GM19467 (cell line): ENCODE results near the gene CDK6.
"Not testable (repeated sequence)": the region's sequence is repeated elsewhere in the genome, so short reads cannot be mapped to it uniquely, and the experiment has no call there.

Experiments
- ATAC-seq: cut with Tn5 transposase; IDR thresholded peaks from one replicate; pipeline ENCODE4 v1.9.1; 2021; ENCODE audit warnings: mild to moderate bottlenecking, moderate library complexity; ENCODE audit not compliant: unreplicated experiment

Gene CDK6

DNA sequence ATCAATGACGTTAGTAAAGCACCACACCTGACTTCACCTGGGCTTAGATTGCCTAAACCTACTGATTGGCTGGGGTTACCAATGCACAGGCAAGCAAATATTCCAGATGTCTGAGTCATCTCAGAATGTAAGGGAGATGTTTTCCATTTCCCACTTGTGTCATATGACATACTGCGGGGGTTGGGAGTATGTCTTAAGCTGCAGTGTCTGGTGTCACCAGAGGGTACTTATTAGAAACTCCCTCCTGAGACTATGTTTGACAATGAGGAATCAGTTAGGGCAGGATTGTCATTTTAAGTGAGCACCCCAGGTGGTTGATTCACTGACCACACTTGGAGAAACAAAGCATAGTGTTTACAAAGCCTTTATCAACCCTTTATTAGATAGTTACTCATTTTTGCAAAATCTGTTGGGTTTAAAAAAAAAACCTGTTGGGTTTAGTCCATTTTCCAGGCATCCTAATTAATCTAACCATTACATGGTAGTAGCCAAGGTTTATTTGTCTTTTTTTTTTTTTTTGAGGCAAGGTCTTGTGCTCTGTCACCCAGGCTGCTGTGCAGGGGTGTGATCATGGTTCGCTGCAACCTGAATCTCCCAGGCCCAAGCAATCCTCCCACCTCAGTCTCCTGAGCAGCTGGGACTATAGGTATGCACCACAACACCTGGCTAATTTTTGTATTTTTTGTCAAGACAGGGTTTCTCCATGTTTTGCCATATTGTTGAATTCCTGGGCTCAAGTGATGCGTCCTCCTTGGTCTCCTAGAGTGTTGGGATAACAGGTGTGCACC is 72.5 kb downstream of the CDK6 start:
- no peak for ATAC-seq

DNA sequence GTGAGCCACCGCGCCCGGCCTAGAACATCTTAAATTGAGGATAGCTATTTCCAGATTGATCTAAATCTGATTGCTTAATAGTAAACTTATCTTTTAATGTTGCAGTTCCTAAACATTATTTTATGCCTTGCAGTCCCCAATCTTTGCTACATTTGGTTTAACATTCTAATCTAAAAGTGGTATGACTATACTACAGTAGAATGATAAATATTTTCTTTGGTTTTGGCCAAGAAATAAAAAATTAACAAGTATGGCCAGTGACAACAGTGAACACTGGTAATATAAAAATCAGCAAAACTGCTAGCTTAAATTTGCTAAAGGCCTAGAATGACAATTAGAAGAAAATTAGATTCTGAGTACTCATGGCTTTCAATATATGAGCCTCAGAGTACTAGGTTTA is 73.5 kb downstream of the CDK6 start:
- no peak for ATAC-seq

DNA sequence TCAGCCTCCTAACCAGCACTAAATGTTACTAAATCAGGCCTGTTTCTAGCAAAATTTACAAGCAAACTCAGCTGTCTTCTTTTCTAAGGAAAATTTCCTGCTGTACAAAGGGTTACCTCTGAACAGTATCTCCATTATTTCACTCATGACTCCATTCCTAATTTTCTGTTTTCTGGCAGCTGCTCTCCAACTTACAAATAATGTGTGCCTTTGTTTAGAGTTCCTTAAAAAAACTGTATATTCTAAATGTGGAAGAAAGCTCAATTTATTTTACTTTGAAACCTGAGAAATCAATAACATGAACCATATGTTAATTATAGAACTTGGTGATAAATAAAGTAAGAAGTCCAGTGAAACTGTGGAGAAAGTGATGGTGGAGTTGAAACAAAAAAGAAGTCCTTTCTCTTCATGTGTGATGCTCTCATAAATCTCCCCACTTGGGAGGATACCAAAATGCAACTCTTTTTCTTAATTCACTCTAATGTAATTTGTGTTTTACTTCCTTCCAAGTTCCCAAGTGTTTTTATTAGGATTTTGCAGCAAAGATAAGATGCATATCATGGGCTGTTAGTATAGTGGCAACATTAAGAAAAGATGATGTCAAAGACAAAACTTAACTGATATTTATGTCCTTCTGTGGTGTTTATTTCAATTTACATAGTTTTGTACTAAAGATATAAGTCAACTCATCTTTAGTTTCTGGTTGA is 74.8 kb downstream of the CDK6 start:
- ATAC-seq, result no peak

DNA sequence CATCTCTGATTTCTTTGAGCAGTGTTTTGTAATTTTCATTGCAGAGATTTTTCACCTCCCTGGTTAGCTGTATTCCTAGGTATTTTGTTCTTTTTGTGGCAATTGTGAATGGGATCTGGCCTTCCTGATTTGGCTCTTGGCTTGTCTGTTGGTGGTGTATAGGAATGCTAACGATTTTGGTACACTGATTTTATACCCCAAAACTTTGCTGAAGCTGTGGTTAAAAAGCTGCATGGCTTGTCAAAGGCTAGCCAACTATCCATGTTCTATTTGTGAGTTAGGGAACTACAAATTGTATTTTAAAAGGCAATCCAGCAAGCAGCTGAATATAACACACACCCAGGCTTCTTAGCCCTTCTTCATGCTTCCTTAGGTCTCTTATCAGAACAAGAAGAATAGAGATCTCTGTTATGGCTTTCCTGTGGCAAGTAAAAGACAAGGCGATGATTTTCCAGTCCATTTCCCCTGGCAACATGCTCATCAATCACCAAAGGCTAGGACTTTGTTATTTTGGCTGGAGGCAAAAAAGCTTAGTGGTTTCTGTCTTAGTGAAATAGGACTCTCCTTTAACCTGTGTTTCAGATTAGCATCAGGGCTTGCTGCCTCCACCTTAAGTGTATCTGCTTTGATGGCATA is 77.5 kb downstream of the CDK6 start:
- no peak for ATAC-seq

DNA sequence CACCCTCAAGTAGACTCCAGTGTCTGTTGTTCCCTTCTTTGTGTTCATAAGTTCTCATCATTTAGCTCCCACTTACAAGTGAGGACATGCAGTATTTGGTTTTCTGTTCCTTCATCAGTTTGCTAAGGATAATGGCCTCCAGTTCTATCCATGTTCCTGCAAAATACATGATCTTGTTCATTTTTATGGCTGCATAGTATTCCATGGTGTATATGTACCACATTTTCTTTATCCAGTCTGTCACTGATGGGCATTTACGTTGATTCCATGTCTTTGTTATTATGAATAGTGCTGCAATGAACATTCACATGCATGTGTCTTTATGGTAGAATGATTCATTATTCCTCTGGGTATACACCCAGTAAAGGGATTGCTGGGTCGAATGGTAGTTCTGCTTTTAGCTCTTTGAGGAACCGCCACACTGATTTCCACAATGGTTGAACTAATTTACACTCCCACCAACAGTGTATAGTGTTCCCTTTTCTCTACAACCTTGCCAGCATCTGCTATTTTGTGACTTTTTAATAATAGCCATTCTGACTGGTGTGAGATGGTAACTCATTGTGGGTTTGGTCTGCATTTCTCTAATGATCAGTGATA is 79.0 kb downstream of the CDK6 start:
- ATAC-seq, result not testable (repeated sequence)

DNA sequence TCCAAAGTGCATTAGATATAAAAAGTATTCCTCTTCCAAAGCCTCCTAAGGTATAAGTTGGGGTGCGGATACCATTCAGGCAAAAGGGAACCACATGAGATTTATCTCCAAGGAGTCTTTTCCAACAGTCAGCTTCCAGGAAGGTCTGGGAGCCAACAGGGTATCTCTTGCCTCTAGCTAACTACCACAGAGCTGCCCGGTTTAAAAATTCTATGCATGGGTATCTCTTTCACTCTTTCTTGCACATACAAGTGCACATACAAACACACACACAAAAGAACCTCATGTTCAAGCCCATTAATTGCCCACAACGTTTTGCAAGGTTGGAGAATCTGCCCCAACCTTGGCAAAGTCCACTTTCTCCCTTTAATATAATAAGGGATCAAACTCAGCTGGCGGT is 80.7 kb downstream of the CDK6 start:
- ATAC-seq, result no peak

DNA sequence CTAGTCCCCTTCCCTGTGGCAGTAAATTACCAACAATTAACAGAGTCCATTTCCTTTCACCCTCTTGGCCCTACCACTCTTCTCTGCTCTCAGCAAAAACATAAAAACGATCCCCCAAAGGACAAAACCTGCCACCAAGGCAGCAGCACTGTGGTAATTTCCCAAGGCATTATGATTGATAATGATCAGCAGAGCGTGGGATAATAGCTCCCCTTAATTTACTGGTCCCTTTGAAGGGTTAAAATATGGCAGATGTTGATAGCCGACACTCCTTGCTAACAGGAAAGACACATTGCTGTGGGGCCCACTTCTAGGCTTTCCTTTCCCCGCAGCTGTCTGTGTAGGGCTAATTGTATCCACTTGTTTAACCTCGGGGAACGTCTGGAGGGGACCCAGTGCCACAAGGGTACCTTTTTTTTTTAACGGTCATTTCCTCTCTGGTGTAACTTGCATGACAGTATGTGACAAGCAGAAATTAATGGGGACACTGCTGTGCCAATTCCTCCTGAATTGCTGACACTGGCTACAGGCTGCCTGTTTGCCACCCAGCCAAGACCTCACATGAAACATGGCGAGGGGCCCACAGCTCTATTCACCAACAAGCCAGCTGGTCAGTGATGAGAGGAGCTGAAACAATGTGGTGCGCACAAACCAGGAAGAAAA is 81.3 kb downstream of the CDK6 start:
- ATAC-seq, result no peak

DNA sequence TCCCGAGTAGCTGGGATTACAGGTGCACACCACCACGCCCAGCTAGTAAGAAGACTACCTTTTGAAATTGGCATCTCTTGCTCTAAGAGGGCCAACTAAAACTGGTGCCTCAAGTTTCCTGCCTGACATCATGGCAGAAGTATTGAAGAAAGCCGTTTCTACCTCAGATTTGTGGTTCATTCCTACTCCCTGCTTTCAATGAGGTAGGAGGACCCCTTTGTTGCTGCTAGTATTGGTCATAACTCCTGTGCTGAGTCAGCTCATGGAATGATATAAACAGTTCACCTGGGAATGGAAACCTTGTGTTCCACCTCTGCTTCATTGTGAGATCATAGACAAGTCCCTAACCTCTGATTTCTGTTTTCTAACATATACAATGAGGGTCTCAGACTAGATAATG is 82.8 kb downstream of the CDK6 start:
- ATAC-seq, result no peak

DNA sequence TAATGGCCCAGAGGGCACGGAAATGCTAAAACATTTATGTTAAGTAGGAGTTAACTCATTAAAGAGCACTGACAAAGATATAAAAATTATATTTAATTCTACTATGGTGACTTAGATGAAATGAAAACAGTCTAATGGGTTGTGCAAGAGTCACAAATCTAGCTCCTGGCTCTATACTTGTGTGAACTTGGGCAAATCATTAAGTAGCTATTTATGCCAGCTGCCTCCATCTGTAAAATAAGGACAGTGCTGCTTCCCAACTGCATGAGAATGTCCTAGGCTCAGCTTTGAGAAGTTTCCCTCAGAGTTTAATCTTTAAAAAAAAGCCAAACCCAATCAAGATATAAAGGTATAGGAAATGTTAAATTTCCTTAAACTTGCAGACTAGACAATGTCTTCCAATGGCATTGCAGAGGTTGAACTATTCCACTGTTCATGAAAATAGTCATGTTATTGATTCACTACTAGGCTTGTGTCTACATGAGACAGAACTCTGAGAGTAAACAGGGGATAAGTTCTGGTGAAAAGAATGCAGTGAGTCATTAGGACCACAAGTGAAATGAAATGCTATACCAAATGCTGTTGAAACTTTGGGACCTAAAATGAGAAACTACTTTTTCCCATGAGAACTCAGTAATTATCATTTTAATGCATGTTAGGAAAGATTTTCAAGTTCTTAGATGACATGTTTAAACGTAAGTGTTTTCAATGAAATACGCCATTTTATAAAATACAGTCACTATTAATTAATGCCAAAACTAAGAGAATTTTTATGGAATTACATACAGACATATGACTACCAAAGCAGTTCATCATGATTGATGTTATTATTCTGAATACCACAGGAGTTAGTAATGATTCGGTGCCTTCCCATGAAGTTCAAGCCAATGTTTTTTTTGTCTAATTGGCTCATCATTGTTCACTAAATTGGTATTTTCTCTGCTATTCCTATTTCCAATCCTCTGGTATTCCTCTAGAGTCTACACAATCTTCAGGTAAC is 84.2 kb downstream of the CDK6 start:
- no peak for ATAC-seq

DNA sequence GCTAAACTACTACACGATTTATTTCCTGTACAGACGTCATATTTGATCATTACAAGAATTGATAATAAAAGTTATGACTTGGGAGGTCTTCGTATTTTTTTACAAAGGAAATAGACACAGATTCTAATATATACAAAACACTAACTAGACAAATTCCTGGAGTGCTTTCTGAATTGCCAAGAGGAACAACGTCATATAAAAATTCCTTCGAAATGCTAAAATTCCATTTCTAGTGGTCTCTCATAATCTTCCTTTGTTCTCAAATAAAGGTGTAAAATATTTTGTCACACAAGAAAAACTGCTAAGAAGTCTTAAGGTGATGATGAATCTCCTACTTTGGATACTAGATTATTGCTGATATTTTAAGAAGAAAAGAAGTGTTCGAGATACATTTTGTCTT is 85.4 kb downstream of the CDK6 start:
- no peak for ATAC-seq

DNA sequence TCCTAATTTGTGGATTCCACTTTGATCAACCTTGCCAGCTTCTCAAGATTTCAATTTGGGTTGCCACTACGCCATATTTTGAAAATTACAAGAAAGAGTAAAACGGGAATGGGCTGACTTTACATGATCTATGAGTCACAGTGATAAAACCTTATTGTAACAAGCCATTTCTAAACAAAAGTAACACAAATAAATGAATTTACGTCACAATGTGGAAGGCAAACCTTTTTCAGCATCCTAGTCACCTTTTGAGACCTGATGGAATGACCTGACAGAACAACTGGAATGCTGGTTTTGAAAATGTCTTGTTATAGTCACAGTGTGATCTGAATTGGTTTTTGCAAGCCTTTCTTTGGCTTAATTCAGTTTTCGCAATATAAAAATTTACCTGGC is 85.9 kb downstream of the CDK6 start:
- ATAC-seq, result no peak

DNA sequence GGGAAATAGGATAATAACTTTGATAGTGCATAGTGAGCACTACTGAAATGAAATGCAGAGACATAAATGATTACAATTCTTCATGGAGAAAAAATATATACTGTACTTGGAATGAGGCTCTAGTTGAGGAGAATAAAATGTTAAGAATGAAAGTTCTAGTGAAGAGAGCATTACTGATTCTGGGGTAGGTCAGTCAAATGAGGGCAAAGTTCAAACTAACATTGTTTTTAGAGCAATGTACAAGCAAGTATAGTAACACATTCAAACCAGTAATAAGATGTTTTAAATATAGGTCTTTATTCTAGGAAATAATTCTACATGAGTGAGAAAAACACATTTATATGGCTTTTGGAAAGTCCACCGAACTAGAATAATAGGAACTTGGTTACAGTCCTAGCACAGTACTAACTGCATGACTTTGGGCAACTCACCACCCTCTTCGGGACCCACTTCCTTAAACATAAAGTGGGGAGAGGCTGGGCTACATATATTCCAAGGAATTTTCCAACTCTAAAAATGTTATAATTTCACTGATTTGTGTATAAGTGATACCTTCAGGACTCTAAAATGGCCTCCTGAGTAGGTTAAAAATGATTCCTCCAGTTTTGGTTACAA is 86.4 kb downstream of the CDK6 start:
- ATAC-seq, result no peak

DNA sequence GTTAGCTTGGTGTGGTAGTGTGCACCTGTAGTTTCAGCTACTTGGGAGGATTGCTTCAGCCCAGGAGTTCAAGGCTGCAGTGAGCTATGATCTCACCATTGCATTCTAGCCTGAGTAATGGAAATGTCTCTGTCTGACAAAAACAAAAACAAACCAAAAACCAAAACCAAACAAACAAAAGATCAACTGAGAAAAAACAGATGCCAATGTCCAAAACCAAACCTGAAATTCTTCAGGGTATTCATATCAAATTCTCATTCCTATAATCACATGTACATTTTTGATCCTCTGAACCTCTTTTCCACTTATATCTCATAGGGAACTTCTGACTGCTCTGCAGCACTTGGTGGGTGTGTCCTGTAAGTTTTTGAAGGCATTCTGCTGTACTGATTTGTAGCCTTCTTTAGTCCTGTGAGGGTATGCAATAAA is 87.0 kb downstream of the CDK6 start:
- ATAC-seq, result no peak

DNA sequence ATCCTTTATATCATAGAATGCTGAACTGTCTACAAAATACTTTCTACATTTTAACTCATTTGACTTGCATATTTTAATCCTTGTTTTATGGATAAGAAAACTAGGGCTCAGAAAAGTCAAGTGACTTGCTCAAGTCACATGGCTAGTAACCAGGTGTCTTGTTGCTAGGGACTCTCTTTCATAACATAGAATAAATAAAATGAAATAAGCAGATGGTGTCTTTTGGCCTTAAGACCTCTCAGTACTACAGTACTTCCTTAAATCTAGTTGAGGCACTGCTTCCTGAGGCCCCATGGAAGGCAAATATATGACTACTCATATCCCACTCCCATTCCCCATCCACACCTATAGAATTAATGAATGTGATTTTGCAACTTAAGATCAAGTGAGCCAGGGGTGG is 87.9 kb downstream of the CDK6 start:
- ATAC-seq, result no peak

DNA sequence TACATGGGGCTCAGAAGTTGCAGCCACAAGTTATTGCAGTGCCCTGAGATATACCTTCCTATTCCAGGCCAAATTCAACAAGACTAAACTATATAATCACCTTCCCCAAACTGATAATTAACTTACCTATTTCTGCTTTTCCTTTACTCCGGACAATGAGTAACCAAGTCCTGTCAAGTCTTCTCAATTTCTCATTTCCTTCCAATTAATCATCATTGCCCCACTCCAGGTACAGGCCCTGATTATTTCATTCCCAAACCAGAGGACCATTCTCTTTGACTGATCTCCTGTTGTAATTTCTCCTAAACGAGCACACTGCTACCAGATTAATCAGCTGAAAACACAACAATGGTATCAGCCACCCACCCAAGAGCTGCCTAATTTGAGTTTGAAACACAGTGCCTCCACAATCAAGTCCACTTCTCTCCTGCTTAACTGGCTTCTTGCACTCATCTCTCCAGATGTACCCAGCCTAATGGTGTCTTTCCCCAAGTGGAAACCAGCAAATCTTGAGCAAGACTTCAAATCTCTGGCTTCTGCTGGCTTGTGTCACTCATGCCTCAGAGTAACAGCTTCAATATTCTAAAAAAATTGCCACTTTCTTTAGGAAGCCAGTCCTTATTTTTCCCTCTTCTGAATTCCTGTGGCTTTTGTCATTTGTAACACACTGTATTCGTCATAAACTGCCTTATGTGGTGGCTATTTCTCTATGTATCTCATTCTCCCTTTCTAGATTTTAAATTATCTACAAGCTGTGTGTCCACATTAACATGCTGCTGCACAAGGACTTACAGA is 89.1 kb downstream of the CDK6 start:
- no peak for ATAC-seq

DNA sequence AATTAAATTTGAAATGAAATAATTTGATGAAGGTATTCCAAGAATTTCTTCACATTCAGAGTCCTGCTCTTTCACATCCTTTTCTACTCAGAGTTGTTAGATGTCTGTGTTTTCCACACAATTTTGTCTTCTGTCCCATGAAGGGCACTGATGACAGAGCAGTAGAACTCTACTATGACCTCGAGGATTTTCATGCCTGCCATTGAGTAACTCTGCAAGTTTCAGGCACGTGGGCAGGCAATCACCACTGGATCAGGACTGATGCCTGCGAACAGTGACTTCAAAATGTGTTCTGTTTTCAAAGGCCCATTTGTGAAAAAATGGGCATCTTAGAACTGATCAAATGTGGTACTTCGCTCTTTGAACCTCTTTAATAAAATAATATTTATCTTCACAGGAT is 91.1 kb downstream of the CDK6 start:
- ATAC-seq, result no peak

DNA sequence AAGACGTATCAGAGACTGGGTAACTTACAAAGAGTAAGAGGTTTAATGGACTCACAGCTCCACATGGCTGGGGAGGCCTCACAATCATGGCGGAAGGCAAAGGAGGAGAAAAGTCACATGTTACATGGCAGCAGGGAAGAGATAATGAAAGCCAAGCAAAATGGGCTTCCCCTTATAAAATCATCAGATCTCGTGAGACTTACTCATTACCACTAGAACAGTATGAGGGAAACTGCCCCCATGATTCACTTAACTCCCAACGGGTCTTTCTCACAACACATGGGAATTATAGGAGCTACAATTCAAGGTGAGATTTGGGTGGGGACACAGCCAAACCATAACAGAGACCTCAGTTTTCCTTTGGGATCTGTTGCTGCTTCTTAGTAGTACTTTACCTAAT is 92.2 kb downstream of the CDK6 start:
- not testable (repeated sequence) for ATAC-seq

DNA sequence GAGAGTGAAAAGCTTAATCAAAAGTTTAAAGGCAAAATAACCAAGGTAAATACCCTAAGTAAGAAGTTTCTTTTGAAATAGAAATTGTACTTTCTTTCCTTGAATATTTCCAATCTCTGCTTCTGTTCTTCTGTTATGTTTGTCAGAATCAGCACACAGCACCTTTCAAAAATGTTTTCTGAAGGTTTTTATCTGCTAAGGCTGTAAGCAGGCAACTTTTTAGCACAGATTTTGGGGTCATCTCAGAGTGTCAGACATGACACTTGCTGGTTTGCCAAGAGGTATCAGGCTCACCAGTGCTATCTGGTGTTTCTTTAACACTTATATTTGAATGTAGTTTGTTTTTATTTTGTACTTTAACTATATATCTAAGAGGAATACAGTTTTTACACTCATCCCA is 94.2 kb downstream of the CDK6 start:
- ATAC-seq, result no peak

DNA sequence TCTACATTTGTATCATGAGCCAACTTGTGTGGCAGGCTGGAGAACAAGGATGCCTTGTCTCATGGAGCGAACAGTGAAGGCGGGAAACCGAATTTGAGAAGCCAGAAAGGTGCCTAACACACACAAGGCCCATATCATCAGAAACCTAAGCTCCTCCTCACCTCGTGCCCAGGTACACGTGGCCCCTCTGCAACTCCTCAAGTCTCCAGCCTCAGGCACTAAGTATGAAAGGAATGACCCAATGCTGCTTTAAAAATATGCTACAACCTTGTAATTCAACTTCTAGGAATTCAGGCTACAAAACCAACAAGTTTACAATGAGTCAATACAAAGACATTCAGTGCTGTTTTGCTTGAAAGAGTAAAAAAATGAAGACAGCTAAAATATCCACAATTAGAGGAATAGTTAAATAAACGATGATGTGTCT is 95.7 kb downstream of the CDK6 start:
- ATAC-seq, result no peak
